Mononuclear cell (primary cell): Measurements from ENCODE around the gene LDHAL6B. TPM values are rescaled to one million over a fixed set of nuclear protein-coding genes. Genes with fewer than 3 reads are reported as not detected.

Experiments
- H3K27me3 ChIP-seq: 2 replicates; pipeline ENCODE4 v1.6.0; 2011; ENCODE audit warnings: low read length, control low read depth; ENCODE audit not compliant: insufficient read depth
- H3K4me1 ChIP-seq: 2 replicates; pipeline ENCODE4 v1.5.1; 2011; ENCODE audit warnings: mild to moderate bottlenecking, low read length, control low read depth; ENCODE audit not compliant: insufficient read depth
- H3K4me3 ChIP-seq: 2 replicates; pipeline ENCODE4 v1.5.1; 2011; ENCODE audit warnings: mild to moderate bottlenecking, low read length, moderate library complexity
- H3K9me3 ChIP-seq: 2 replicates; pipeline ENCODE4 v1.5.1; 2011; ENCODE audit warnings: low read depth, mild to moderate bottlenecking, control low read depth, low read length
- total RNA-seq: library from RNA; depleted of rRNA; stranded (reverse); fragments of >200 nt; gene quantifications from one replicate; pipeline ENCODE4 v1.2.3, GENCODE V29; 2012

LDHAL6B gene
- total RNA-seq, 1 donor, result not detected

GRCh38 chr15:59244337-59244736 is 37.7 kb downstream of the LDHAL6B start:
- H3K27me3 ChIP-seq, result no peaks in the 10 kb centered on the region
- H3K4me1 ChIP-seq, result peaks cover 5% of the 10 kb centered on the region
- no peak overlapping the region for H3K4me3 ChIP-seq
- no peaks in the 10 kb centered on the region for H3K9me3 ChIP-seq

GRCh38 chr15:59245559-59245958 is 38.9 kb downstream of the LDHAL6B start:
- no peaks in the 10 kb centered on the region for H3K27me3 ChIP-seq
- H3K4me1 ChIP-seq, result peaks cover 7% of the 10 kb centered on the region
- H3K4me3 ChIP-seq, result no peak overlapping the region
- H3K9me3 ChIP-seq, result no peaks in the 10 kb centered on the region

GRCh38 chr15:59247364-59247763 is 40.7 kb downstream of the LDHAL6B start:
- Histone ChIP-seq H3K9me3 (no peaks in the 10 kb centered on the region), H3K4me3 (no peak overlapping the region), H3K4me1 (peaks cover 12% of the 10 kb centered on the region), H3K27me3 (no peaks in the 10 kb centered on the region)

- peaks cover 12% of the 10 kb centered on the region for H3K4me1 ChIP-seq
- no peaks in the 10 kb centered on the region for H3K27me3 ChIP-seq
- H3K4me3 ChIP-seq, result no peak overlapping the region
- H3K9me3 ChIP-seq, result no peaks in the 10 kb centered on the region
Observed at GRCh38 chr15:59249816-59250215, 43.2 kb downstream of the LDHAL6B start.

GRCh38 chr15:59250249-59250648 is 43.6 kb downstream of the LDHAL6B start:
- Histone ChIP-seq H3K4me1 (peaks cover 12% of the 10 kb centered on the region), H3K9me3 (no peaks in the 10 kb centered on the region), H3K27me3 (no peaks in the 10 kb centered on the region), H3K4me3 (no peak overlapping the region)

- Histone ChIP-seq H3K4me3 (no peak overlapping the region), H3K4me1 (peaks cover 12% of the 10 kb centered on the region), H3K9me3 (no peaks in the 10 kb centered on the region), H3K27me3 (no peaks in the 10 kb centered on the region)
Observed at GRCh38 chr15:59251001-59251845, 44.6 kb downstream of the LDHAL6B start.

- no peaks in the 10 kb centered on the region for H3K27me3 ChIP-seq
- H3K4me3 ChIP-seq, result no peak overlapping the region
Observed at GRCh38 chr15:59252137-59252536, 45.5 kb downstream of the LDHAL6B start.

GRCh38 chr15:59255680-59256336 is 49.2 kb downstream of the LDHAL6B start:
- no peaks in the 10 kb centered on the region for H3K27me3 ChIP-seq
- H3K4me1 ChIP-seq, result peaks cover 3% of the 10 kb centered on the region
- no peaks in the 10 kb centered on the region for H3K9me3 ChIP-seq
- H3K4me3 ChIP-seq, result no peak overlapping the region

More at GRCh38 chr15:59252137-59252536, 45.5 kb downstream of the LDHAL6B start:
- Histone ChIP-seq H3K4me1 (peaks cover 12% of the 10 kb centered on the region), H3K9me3 (no peaks in the 10 kb centered on the region)

- H3K9me3 ChIP-seq, result no peaks in the 10 kb centered on the region
- no peaks in the 10 kb centered on the region for H3K27me3 ChIP-seq
- H3K4me1 ChIP-seq, result no peaks in the 10 kb centered on the region
- H3K4me3 ChIP-seq, result no peak overlapping the region
Observed at GRCh38 chr15:59256482-59256881, 49.8 kb downstream of the LDHAL6B start.

- Histone ChIP-seq H3K27me3 (no peaks in the 10 kb centered on the region), H3K9me3 (no peaks in the 10 kb centered on the region), H3K4me1 (no peaks in the 10 kb centered on the region), H3K4me3 (no peak overlapping the region)
Observed at GRCh38 chr15:59257140-59257539, 50.5 kb downstream of the LDHAL6B start.

Other genes starting within 250 kb of the LDHAL6B start
- 32.0 TPM for gene RNF111, start 219.2 kb upstream of the LDHAL6B start, total RNA-seq
- 0.42 TPM for gene CCNB2, start 101.7 kb upstream of the LDHAL6B start, total RNA-seq
- 17.3 TPM for gene MYO1E, start 166.0 kb downstream of the LDHAL6B start, total RNA-seq
- gene FAM81A, start 231.3 kb downstream of the LDHAL6B start, total RNA-seq, result 0.94 TPM